Tibial nerve (tissue), 3 donors: Measurements from ENCODE around the gene BICRA.

Experiments
- POLR2A ChIP-seq, 2 donors: fragments of 450-650 bp; IDR thresholded peaks; one replicate each; pipeline ENCODE4 v1.6.1; 2017; ENCODE audit warnings: antibody characterized with exemption in 2 of 2, mild to moderate bottlenecking in 2 of 2, moderate library complexity in 2 of 2
- TF ChIP-seq, protein P1 (sequence below), 5 experiments: fragments of 200-600 bp in 3 of 5; fragments of 450-650 bp in 2 of 5; sonication (generic) in 3 of 5; IDR thresholded peaks; one replicate each; pipeline ENCODE4 v1.5.1; 2016 to 2019; ENCODE audit warnings: antibody characterized with exemption in 5 of 5, mild to moderate bottlenecking in 3 of 5, moderate library complexity in 2 of 5

DNA sequence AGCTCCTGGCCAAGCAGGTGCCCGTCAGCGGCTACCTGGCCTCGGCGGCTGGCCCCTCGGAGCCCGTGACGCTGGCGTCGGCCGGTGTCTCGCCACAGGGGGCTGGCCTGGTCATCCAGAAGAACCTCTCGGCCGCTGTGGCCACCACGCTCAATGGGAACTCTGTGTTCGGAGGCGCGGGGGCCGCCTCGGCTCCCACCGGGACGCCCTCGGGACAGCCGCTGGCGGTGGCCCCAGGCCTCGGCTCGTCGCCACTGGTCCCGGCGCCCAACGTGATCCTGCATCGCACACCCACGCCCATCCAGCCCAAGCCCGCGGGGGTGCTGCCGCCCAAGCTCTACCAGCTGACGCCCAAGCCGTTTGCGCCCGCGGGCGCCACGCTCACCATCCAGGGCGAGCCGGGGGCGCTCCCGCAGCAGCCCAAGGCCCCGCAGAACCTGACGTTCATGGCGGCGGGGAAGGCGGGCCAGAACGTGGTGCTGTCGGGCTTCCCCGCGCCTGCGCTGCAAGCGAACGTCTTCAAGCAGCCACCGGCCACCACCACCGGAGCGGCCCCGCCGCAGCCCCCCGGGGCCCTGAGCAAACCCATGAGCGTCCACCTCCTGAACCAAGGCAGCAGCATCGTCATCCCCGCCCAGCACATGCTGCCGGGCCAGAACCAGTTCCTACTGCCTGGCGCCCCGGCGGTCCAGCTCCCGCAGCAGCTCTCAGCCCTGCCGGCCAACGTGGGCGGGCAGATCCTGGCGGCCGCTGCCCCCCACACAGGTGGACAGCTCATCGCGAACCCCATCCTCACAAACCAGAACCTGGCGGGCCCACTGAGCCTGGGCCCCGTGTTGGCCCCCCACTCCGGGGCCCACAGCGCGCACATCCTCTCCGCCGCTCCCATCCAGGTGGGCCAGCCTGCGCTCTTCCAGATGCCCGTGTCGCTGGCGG, 71.3 kb downstream of the BICRA start:
- TF ChIP-seq, protein P1, sequence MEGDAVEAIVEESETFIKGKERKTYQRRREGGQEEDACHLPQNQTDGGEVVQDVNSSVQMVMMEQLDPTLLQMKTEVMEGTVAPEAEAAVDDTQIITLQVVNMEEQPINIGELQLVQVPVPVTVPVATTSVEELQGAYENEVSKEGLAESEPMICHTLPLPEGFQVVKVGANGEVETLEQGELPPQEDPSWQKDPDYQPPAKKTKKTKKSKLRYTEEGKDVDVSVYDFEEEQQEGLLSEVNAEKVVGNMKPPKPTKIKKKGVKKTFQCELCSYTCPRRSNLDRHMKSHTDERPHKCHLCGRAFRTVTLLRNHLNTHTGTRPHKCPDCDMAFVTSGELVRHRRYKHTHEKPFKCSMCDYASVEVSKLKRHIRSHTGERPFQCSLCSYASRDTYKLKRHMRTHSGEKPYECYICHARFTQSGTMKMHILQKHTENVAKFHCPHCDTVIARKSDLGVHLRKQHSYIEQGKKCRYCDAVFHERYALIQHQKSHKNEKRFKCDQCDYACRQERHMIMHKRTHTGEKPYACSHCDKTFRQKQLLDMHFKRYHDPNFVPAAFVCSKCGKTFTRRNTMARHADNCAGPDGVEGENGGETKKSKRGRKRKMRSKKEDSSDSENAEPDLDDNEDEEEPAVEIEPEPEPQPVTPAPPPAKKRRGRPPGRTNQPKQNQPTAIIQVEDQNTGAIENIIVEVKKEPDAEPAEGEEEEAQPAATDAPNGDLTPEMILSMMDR (IDR thresholded peaks at IDR 0.05), result no peak
- TF ChIP-seq POLR2A (IDR thresholded peaks at IDR 0.05), result no peak
